ENCODE data around the gene FYB1.

Gene FYB1

DNA sequence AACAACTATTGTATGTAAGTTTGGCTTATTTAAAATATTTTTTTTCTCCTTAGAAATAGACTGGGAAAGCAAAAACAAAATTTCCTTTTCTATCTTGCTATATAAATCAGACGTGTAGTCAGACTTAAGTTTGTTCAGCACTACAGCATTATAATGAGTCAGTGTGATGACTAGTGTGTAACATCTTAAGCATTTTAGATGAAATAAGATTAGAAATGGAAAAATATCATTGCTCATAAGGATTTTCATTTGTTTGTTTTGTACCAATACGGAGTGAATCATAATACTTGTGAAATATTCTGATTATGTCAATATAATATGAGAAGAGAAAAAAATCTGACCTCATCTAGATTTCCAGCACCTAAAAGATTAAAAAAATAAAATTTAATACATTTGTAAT is 80.5 kb downstream of the FYB1 start:
- TF ChIP-seq, protein P1, sequence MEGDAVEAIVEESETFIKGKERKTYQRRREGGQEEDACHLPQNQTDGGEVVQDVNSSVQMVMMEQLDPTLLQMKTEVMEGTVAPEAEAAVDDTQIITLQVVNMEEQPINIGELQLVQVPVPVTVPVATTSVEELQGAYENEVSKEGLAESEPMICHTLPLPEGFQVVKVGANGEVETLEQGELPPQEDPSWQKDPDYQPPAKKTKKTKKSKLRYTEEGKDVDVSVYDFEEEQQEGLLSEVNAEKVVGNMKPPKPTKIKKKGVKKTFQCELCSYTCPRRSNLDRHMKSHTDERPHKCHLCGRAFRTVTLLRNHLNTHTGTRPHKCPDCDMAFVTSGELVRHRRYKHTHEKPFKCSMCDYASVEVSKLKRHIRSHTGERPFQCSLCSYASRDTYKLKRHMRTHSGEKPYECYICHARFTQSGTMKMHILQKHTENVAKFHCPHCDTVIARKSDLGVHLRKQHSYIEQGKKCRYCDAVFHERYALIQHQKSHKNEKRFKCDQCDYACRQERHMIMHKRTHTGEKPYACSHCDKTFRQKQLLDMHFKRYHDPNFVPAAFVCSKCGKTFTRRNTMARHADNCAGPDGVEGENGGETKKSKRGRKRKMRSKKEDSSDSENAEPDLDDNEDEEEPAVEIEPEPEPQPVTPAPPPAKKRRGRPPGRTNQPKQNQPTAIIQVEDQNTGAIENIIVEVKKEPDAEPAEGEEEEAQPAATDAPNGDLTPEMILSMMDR (conservative IDR thresholded peaks at IDR 0.05): no peak
- TF ChIP-seq ZFX (IDR thresholded peaks at IDR 0.05): no peak
- H3K27ac ChIP-seq: no peak overlapping the region

- H3K27ac ChIP-seq: no peak overlapping the region
- TF ChIP-seq, protein P1 (conservative IDR thresholded peaks at IDR 0.05): peak; percentile 57
- no peak for TF ChIP-seq ZFX (IDR thresholded peaks at IDR 0.05)
Observed at GRCh38 chr5:39137819-39138451, 81.4 kb downstream of the FYB1 start.

DNA sequence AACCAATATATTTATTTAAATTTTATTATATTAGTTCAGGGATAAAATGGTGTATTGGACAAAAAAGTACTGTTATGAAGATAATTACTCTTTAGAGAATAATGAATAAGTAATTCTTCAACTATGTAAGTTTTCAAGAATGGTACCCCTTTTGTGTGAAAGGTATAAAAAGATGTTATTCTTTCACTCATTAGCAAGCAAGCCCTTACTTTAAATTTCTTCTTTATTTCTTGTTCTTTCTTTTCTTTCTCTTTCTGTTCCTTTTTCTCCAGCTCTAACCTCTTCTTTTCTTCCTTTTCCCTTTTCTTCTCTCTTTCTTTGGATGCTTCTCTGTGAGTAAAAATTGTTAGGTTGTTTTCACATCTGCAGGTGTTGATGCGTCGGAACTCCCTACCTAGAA is 82.0 kb downstream of the FYB1 start:
- TF ChIP-seq, protein P1 (conservative IDR thresholded peaks at IDR 0.05): no peak
- TF ChIP-seq ZFX (IDR thresholded peaks at IDR 0.05): no peak

DNA sequence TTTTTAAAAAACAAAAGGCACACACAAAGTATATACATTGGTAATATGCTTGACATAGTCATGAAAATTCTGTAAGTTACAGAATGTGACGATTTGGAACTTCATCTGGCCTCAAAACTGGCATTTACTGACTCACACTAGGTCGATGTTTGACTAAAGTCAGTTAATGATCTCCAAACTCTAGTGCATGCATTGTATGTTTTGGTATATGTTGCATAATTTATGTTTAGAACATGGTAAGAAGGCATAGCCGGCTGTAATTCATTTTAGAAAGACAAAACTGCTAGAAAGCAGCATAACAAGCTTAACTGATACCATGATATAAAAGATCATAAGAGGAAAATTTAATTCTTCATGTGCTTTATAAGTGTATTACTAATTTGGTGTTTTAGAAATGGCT is 86.6 kb downstream of the FYB1 start:
- no peak for TF ChIP-seq ZFX (IDR thresholded peaks at IDR 0.05)
- TF ChIP-seq, protein P1 (conservative IDR thresholded peaks at IDR 0.05): no peak
- no peak overlapping the region for H3K27ac ChIP-seq

More for the DNA sequence above, 82.0 kb downstream of the FYB1 start:
- H3K27ac ChIP-seq: no peak overlapping the region

DNA sequence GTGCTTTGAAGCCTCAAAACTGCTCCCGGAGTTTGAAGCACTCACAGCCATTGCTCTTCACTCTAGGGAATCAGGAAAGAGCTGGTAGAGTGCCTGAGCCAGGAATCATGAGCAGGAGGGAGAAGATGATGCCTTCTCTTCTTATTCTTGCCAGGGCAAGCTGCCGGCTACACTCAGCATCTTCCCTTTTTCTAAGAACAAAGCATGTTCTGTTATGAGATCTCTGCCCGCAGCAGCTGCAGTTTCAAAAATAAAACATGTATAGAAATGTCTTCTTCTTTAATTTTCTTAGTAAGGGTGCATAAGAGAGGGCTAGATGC is 87.3 kb downstream of the FYB1 start:
- no peak overlapping the region for H3K27ac ChIP-seq
- TF ChIP-seq, protein P1 (conservative IDR thresholded peaks at IDR 0.05): no peak
- no peak for TF ChIP-seq ZFX (IDR thresholded peaks at IDR 0.05)

DNA sequence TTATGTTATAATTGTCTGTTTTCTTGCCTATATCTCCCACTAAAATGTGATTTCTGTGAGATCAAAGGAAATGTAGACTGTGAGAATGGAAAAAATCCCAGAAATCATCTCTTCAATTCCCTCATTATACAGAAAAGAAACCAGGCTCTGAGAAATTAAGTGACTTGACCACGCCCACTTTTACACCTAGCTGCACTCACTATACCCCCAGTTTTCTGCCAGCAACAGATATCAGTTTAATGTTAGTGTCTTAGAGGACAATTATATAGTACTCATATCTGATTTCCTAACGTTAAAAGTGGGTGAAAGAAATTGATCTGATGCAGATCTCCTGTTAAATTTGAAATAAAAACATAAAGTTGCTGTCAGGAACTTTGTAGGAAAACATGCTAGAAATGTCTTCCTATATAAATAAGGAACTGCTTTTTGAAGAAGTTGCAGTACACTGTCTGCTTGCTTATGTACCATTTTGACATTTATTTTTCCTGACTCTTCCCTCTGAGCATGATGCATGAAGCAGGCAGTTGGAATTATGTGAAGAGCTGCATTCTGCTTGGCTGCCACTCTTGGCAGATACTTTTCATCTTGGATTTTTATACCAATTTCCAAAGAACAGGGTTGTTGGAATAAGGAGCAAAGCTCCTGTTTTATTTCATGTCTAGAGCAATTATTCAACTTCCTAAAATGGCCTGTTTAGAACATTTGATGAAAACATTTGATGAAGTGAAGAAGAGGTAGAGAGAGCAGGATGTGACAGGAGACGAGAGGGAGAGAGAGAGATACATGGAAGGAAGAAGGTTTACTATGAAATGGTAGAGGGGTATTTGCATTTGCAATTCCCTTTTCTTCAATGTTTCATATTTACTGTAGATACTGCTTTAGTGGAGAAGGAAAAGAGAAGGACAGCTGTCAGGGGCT is 87.9 kb downstream of the FYB1 start:
- no peak for TF ChIP-seq ZFX (IDR thresholded peaks at IDR 0.05)
- TF ChIP-seq, protein P1 (conservative IDR thresholded peaks at IDR 0.05): no peak
- no peak overlapping the region for H3K27ac ChIP-seq

DNA sequence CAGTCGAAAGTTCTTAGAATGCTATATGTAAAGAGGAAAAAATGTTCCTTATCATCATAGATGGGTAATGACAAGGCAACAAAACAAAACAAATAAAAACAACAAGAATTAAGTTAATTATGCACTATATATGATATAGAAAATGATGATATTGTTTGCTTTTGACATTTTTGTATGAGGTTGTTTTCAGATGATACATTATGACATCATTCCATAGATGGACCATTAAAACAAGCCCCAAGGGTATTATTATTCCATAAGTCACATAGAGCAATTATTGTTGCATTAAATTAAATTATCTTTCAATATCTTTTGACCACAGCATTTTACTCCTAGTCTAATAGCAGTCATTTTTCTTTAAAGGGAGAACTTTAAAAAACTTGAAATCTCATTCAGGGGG is 88.6 kb downstream of the FYB1 start:
- no peak for TF ChIP-seq ZFX (IDR thresholded peaks at IDR 0.05)
- TF ChIP-seq, protein P1 (conservative IDR thresholded peaks at IDR 0.05): no peak
- no peak overlapping the region for H3K27ac ChIP-seq

All from C4-2B (cell line).